ENCODE measurements around the gene LACTB.

DNA sequence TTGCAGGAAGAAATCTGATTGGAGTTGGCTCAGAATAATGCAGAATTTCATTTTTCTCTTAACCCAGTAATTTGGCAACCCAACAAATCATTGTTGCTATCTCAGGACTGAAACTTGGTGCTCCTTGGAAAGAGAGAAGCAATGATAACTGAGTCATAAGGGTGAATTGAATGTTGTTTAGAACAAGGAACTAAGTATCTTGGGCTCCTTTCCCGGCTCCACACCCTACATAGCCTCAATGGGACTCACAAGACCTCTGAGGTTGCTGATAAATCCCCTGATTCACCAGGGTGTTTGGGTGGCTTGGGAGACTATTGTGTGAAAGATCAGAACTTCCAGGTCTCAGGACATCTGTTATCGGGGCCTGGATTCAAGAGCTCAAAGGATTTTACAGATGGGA, 60.0 kb downstream of the LACTB start:
- TF ChIP-seq, protein P1, sequence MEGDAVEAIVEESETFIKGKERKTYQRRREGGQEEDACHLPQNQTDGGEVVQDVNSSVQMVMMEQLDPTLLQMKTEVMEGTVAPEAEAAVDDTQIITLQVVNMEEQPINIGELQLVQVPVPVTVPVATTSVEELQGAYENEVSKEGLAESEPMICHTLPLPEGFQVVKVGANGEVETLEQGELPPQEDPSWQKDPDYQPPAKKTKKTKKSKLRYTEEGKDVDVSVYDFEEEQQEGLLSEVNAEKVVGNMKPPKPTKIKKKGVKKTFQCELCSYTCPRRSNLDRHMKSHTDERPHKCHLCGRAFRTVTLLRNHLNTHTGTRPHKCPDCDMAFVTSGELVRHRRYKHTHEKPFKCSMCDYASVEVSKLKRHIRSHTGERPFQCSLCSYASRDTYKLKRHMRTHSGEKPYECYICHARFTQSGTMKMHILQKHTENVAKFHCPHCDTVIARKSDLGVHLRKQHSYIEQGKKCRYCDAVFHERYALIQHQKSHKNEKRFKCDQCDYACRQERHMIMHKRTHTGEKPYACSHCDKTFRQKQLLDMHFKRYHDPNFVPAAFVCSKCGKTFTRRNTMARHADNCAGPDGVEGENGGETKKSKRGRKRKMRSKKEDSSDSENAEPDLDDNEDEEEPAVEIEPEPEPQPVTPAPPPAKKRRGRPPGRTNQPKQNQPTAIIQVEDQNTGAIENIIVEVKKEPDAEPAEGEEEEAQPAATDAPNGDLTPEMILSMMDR (IDR thresholded peaks at IDR 0.05): no peak
- TF ChIP-seq POLR2A (IDR thresholded peaks at IDR 0.05): no peak
